Keratinocyte (primary cell): ENCODE results near the gene SMIM24. TPM values are rescaled to one million over a fixed set of nuclear protein-coding genes. Genes with fewer than 3 reads are reported as not detected.

Experiments
- DNase-seq: peaks from one replicate; pipeline ENCODE4 v3.0.0-alpha.2; 2011; ENCODE audit warnings: low read depth, missing footprints, low spot score
- FAIRE-seq: peaks from 2 replicates; lab custom pipeline; 2011; peaks lifted over from hg19 to GRCh38; lab: Jason Lieb, UNC
- H2AFZ ChIP-seq: 2 replicates; pipeline ENCODE4 v1.6.0; 2012; ENCODE audit warnings: low read length, control low read depth, inconsistent platforms; ENCODE audit not compliant: control insufficient read depth
- H3K27ac ChIP-seq: 2 replicates; pipeline ENCODE4 v1.5.1; 2011; ENCODE audit warnings: low read length; ENCODE audit not compliant: control insufficient read depth, insufficient read depth
- H3K27me3 ChIP-seq: 3 replicates; pipeline ENCODE4 v1.6.0; 2011; ENCODE audit warnings: low read length; ENCODE audit not compliant: control insufficient read depth, insufficient read depth; ENCODE audit errors: extremely low read depth
- H3K36me3 ChIP-seq, 2 experiments: 2 replicates in 1 of 2; 3 replicates in 1 of 2; pipeline ENCODE4 v1.5.1; 2011; ENCODE audit warnings: low read length in 2 of 2, mild to moderate bottlenecking in 1 of 2; ENCODE audit not compliant: control insufficient read depth in 2 of 2, insufficient read depth in 2 of 2; ENCODE audit errors: extremely low read depth in 1 of 2
- H3K4me1 ChIP-seq: 3 replicates; pipeline ENCODE4 v1.5.1; 2011; ENCODE audit warnings: low read length; ENCODE audit not compliant: control insufficient read depth, insufficient read depth; ENCODE audit errors: extremely low read depth
- H3K4me2 ChIP-seq: 3 replicates; pipeline ENCODE4 v1.6.0; 2011; ENCODE audit warnings: low read depth, low read length; ENCODE audit not compliant: control insufficient read depth, insufficient read depth; ENCODE audit errors: extremely low read depth
- H3K4me3 ChIP-seq, 3 experiments: fragments of 200-600 bp in 1 of 3; sonication (generic) in 1 of 3; 2 replicates in 2 of 3; 3 replicates in 1 of 3; pipeline ENCODE4 v1.5.1; 2011 to 2016; ENCODE audit warnings: low read length in 3 of 3, mild to moderate bottlenecking in 3 of 3, control low read depth in 2 of 3, inconsistent platforms in 1 of 3, low read depth in 1 of 3, mixed read lengths in 1 of 3, mixed run types in 1 of 3, moderate library complexity in 1 of 3; ENCODE audit not compliant: control insufficient read depth in 2 of 3, insufficient read depth in 2 of 3; ENCODE audit errors: extremely low read depth in 1 of 3
- H3K79me2 ChIP-seq: 2 replicates; pipeline ENCODE4 v1.6.0; 2012; ENCODE audit warnings: low read length; ENCODE audit not compliant: control insufficient read depth, insufficient read depth
- H3K9ac ChIP-seq: 3 replicates; pipeline ENCODE4 v1.6.0; 2011; ENCODE audit warnings: low read length; ENCODE audit not compliant: control insufficient read depth, insufficient read depth; ENCODE audit errors: extremely low read depth
- H3K9me1 ChIP-seq: 3 replicates; pipeline ENCODE4 v1.6.0; 2011; ENCODE audit warnings: low read length; ENCODE audit not compliant: control insufficient read depth, insufficient read depth; ENCODE audit errors: extremely low read depth
- H3K9me3 ChIP-seq: 2 replicates; pipeline ENCODE4 v1.5.1; 2012; ENCODE audit warnings: low read depth, low read length; ENCODE audit not compliant: control insufficient read depth
- H4K20me1 ChIP-seq: 3 replicates; pipeline ENCODE4 v1.6.0; 2011; ENCODE audit warnings: low read length; ENCODE audit not compliant: control insufficient read depth, insufficient read depth; ENCODE audit errors: extremely low read depth
- EZH2 ChIP-seq: IDR thresholded peaks from one replicate; pipeline ENCODE4 v1.6.1; 2012; ENCODE audit warnings: inconsistent platforms, mild to moderate bottlenecking, low read length, moderate library complexity
- dilution Hi-C: fragments of 300-500 bp; cut with MboI; formaldehyde crosslinking; loops from one replicate; pipeline ENCODE4 v1.7.0; 2020; ENCODE audit warnings: low sequenced_read_pairs; ENCODE audit not compliant: extremely low pct_ligation_motif_present
- polyA plus RNA-seq, 5 experiments: library from polyadenylated mRNA; depleted of rRNA in 3 of 5; stranded (reverse) in 3 of 5; stranded (forward) in 1 of 5; unstranded in 1 of 5; fragments of >200 nt; gene quantifications; 1 replicate in 1 of 5; 2 replicates in 3 of 5; 3 replicates in 1 of 5; pipeline versions ENCODE4 v1.2.1 to v1.2.3, GENCODE V29; 2011 to 2012; ENCODE audit warnings: missing spikeins in 2 of 5, low read depth in 1 of 5, low replicate concordance in 1 of 5
- TF ChIP-seq, protein P1 (sequence below), 3 experiments: IDR thresholded peaks in 1 of 3; conservative IDR thresholded peaks in 1 of 3; optimal IDR thresholded peaks in 1 of 3; 2 replicates in 2 of 3; 3 replicates in 1 of 3; pipeline versions ENCODE3 to v1.5.1; 2011; ENCODE audit warnings: low read length in 3 of 3, mild to moderate bottlenecking in 3 of 3, moderate library complexity in 2 of 3, control low read depth in 1 of 3, inconsistent platforms in 1 of 3; ENCODE audit not compliant: insufficient read depth in 2 of 3; ENCODE audit errors: extremely low read depth in 1 of 3

Gene SMIM24
- polyA plus RNA-seq, 1 donor (not counting 4 experiments of a cell fraction or from before 2014, with no cell fraction given), result not detected

GRCh38 chr19:3477951-3478350, 2.4 kb downstream of the SMIM24 start:
- Histone ChIP-seq H3K4me1 (no peaks in the 10 kb centered on the region), H3K9me1 (no peaks in the 10 kb centered on the region), H2AFZ (no peak overlapping the region), H3K9me3 (no peaks in the 10 kb centered on the region), H3K27me3 (peaks cover 29% of the 10 kb centered on the region), H3K79me2 (no peaks in the 10 kb centered on the region), H4K20me1 (peaks cover 3% of the 10 kb centered on the region), H3K36me3 (no peaks in the 10 kb centered on the region), H3K4me2 (no peak overlapping the region), H3K27ac (no peak overlapping the region), H3K9ac (no peak overlapping the region), H3K4me3 (no peak overlapping the region)
- no peak for TF ChIP-seq EZH2
- TF ChIP-seq, protein P1, sequence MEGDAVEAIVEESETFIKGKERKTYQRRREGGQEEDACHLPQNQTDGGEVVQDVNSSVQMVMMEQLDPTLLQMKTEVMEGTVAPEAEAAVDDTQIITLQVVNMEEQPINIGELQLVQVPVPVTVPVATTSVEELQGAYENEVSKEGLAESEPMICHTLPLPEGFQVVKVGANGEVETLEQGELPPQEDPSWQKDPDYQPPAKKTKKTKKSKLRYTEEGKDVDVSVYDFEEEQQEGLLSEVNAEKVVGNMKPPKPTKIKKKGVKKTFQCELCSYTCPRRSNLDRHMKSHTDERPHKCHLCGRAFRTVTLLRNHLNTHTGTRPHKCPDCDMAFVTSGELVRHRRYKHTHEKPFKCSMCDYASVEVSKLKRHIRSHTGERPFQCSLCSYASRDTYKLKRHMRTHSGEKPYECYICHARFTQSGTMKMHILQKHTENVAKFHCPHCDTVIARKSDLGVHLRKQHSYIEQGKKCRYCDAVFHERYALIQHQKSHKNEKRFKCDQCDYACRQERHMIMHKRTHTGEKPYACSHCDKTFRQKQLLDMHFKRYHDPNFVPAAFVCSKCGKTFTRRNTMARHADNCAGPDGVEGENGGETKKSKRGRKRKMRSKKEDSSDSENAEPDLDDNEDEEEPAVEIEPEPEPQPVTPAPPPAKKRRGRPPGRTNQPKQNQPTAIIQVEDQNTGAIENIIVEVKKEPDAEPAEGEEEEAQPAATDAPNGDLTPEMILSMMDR (optimal IDR thresholded peaks at IDR 0.05 in 1 of 3, IDR thresholded peaks at IDR 0.05 in 1 of 3, conservative IDR thresholded peaks at IDR 0.05 in 1 of 3; ENCODE audit: extremely low read depth in 1 of 3, insufficient read depth in 2 of 3, low read length in 3 of 3), result no peak
- dilution Hi-C loops, result no loop called here
- FAIRE-seq, result no peak
- DNase-seq, result no peak

- dilution Hi-C loops, result no loop called here
- Histone ChIP-seq H3K27me3 (peaks cover 28% of the 10 kb centered on the region), H3K9me1 (no peaks in the 10 kb centered on the region), H3K4me3 (no peak overlapping the region), H2AFZ (no peak overlapping the region), H3K27ac (no peak overlapping the region), H3K4me1 (no peaks in the 10 kb centered on the region), H3K9me3 (no peaks in the 10 kb centered on the region), H3K36me3 (no peaks in the 10 kb centered on the region), H4K20me1 (peaks cover 3% of the 10 kb centered on the region), H3K4me2 (no peak overlapping the region), H3K79me2 (no peaks in the 10 kb centered on the region), H3K9ac (no peak overlapping the region)
- FAIRE-seq (no peak), DNase-seq (no peak)
- TF ChIP-seq EZH2, result no peak
- TF ChIP-seq, protein P1 (optimal IDR thresholded peaks at IDR 0.05 in 1 of 3, IDR thresholded peaks at IDR 0.05 in 1 of 3, conservative IDR thresholded peaks at IDR 0.05 in 1 of 3; ENCODE audit: extremely low read depth in 1 of 3, insufficient read depth in 2 of 3, low read length in 3 of 3), result no peak
Measured at GRCh38 chr19:3477506-3477905, 2.8 kb downstream of the SMIM24 start.
